Peyer's patch (tissue), 4 donors: ENCODE results near the gene CTAGE1.

ENCODE experiments used
- CTCF ChIP-seq, 6 experiments: fragments of 450-650 bp in 4 of 6; fragments of 200-600 bp in 2 of 6; sonication (generic) in 1 of 6; IDR thresholded peaks; one replicate each; pipeline ENCODE4 v1.5.1; 2017 to 2019; ENCODE audit warnings: antibody characterized with exemption in 6 of 6, mild to moderate bottlenecking in 3 of 6, moderate library complexity in 1 of 6
- POLR2A ChIP-seq, 2 donors: fragments of 450-650 bp; IDR thresholded peaks; one replicate each; pipeline ENCODE4 v1.5.1; 2017; ENCODE audit warnings: antibody characterized with exemption in 2 of 2, mild to moderate bottlenecking in 2 of 2, moderate library complexity in 2 of 2

- TF ChIP-seq CTCF (IDR thresholded peaks at IDR 0.05) (no peak), POLR2A (IDR thresholded peaks at IDR 0.05) (no peak)
Observed at GRCh38 chr18:22456116-22456480, 38.4 kb upstream of the CTAGE1 start.
